Activated CD8-positive, alpha-beta memory T cell treated with anti-CD3 and anti-CD28 coated beads, Interleukin-2, amount 10 ng/mL, durations not matched to agents 7 days and 5 days (primary cell): ENCODE data around the gene NPEPPS. TPM values are rescaled to one million over a fixed set of nuclear protein-coding genes. Genes with fewer than 3 reads are reported as not detected.

Source experiments
- ATAC-seq: fragments of 150-1000 bp; cut with Tn5 transposase; one replicate; pipeline ENCODE4 v1.10.0; 2021; ENCODE audit warnings: moderate library complexity
- CTCF ChIA-PET: fragments of 350-600 bp; sonication (Branson Sonifier 250); formaldehyde crosslinking; loops from one replicate; lab custom pipeline; 2021; ENCODE audit warnings: antibody characterized with exemption; lab: Charles Lee
- DNase-seq: peaks from one replicate; pipeline ENCODE4 v3.0.0-alpha.2; 2020
- H3K27ac Mint-ChIP-seq: one replicate; pipeline ENCODE4 v1.8.0; 2021; ENCODE audit warnings: mild to moderate bottlenecking, mixed read lengths
- H3K27me3 Mint-ChIP-seq: one replicate; pipeline ENCODE4 v1.8.0; 2021; ENCODE audit warnings: mixed read lengths
- H3K36me3 Mint-ChIP-seq: one replicate; pipeline ENCODE4 v1.8.0; 2021; ENCODE audit warnings: mild to moderate bottlenecking, mixed read lengths
- H3K4me1 Mint-ChIP-seq: one replicate; pipeline ENCODE4 v1.8.0; 2021; ENCODE audit warnings: mixed read lengths
- H3K4me3 Mint-ChIP-seq: one replicate; pipeline ENCODE4 v1.8.0; 2021; ENCODE audit warnings: mild to moderate bottlenecking, moderate library complexity, mixed read lengths
- H3K9me3 Mint-ChIP-seq: one replicate; pipeline ENCODE4 v1.8.0; 2022; ENCODE audit warnings: low read depth, mixed read lengths
- total RNA-seq, 2 experiments: library from RNA; stranded (reverse); gene quantifications; one replicate each; pipeline ENCODE4 v1.2.3, GENCODE V29; 2021

NPEPPS gene
- total RNA-seq, 2 experiments from 2014 or later, result 97.7 to 97.9 TPM

- Mint-ChIP-seq H3K27ac (no peak overlapping the region), H3K4me1 (peaks cover 12% of the 10 kb centered on the region), H3K36me3 (peaks cover 2% of the 10 kb centered on the region), H3K9me3 (no peaks in the 10 kb centered on the region), H3K27me3 (no peaks in the 10 kb centered on the region), H3K4me3 (no peak overlapping the region)
- CTCF ChIA-PET, result interaction anchor here (0.9 to 1.7 kb wide), 2 partner anchors 28 to 89 kb away, joined by 4 to 9 read pairs; partner anchors contain the start of gene TBX21
- ATAC-seq (no peak), DNase-seq (no peak)
Measured at GRCh38 chr17:47644324-47644723, 113.4 kb downstream of the NPEPPS start.

DNA sequence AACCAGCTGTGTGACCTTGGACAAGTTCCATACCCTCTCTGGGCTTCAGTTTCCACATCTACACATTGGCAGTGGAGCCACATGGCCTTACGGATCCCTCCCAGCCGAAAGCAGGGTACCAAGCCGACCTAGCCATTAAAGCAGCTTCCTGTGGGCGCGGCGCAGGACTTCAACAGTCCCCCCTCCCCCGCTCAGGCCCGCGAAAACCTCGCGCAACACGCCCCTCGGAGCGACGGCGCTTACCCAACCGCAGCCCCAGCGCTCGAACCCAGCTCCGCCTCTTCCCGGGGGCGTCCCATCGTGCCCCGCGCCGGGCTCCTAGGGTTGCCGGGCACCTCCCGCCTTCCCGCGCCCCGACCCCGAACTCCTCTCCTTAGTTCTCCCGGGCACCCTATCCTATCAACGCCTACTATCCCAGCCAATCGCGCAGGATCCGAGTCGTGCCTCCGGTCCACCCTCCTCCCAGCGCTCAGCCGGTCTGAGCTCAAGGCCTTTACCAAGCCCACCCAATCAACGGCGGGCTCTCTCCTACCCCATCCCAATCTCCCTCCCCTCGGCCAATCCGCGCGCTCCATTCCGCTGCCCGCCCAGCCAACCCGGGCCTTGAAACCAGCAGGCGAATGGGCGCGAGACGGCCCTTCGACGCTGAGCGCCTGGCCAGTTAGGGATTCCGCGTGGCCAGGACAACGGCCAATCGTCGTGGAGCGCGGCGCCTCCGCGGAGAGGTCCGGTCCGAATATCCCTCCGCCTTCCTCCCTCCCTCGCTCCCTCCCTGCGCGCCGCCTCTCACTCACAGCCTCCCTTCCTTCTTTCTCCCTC lies 118.5 kb downstream of the NPEPPS start, which contains the start of gene KPNB1:
TSS of gene KPNB1 (plus strand) at position 767 of the 819 bp plus-strand sequence. CDS start 326 bp downstream, outside the sequence.
- CTCF ChIA-PET, result interaction anchor here (0.7 to 8.6 kb wide), 15 partner anchors 9 to 444 kb away, joined by 3 to 75 read pairs (median 4); partner anchors contain the start of gene SCRN2
- H3K27me3 Mint-ChIP-seq, result no peaks in the 10 kb centered on the region
- H3K27ac Mint-ChIP-seq, result peak within 1 kb of the TSS; percentile 100
- H3K4me3 Mint-ChIP-seq, result peak within 1 kb of the TSS; percentile 99
- DNase-seq (peak; percentile 100), ATAC-seq (peak; percentile 87)
- H3K4me1 Mint-ChIP-seq, result peaks cover 38% of the 10 kb centered on the region
- peaks cover 33% of the 10 kb centered on the region for H3K36me3 Mint-ChIP-seq
- H3K9me3 Mint-ChIP-seq, result no peaks in the 10 kb centered on the region

DNA sequence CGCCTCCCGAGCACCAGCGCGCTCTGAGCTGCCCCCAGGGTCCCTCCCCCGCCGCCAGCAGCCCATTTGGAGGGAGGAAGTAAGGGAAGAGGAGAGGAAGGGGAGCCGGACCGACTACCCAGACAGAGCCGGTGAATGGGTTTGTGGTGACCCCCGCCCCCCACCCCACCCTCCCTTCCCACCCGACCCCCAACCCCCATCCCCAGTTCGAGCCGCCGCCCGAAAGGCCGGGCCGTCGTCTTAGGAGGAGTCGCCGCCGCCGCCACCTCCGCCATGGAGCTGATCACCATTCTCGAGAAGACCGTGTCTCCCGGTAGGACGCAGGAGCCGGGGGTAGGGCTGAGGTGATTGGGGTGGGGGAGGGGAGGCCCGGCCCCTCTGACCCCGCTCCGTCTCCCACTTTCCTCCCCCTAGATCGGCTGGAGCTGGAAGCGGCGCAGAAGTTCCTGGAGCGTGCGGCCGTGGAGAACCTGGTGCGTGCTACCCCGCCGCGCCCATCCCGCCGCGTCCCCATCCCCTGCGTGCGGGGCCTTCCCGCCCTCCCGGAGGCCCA lies 119.1 kb downstream of the NPEPPS start:
- peak; percentile 77 for DNase-seq

DNA sequence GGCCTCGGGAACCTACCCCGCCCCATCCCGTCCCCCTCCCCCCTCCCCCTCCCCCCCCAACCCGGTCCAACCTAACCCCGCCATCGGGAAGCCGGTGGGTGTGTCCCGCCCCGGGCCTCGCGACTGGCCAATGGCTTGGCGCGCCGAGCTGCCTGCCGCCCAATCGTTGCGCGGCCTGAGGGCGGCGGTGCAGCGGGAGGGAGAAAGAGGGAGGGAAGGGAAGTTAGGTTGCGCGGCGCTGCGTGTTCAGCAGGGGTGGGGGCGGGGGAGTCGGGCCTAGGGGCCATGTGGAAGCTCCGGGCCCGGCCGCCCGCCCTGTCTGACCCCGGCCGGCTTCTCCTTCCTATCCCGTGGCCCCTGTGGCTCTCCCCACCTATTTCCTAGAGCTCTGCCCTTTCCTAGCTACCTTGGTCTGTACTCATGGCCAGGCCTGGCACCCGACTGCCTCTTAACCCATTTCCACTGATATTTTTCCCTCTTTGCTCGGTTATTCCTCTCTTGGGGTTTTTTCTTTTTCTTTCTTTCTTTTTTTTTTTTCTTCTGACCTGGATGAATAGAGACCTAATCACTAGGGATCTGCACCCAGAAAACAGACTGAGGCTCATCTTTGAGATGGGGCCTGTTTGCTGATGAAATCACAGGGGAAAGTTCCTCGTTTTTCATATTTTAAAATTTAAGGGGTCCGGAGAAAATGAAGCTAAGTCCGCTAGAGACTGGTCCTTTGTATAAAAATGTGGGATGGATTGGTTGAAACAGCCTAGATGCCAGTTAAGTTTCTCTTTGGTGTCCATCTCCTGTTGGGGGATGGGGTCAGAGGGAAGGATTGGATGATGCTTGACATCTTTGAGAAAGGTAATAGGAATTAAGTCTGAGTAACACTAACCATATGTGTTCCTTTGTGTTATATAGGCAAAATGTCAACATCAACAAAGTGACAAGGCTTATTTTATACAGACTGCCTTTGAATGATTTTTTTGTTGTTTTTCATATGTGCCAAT lies 119.9 kb downstream of the NPEPPS start:
- ATAC-seq, result peak; percentile 54
- Mint-ChIP-seq H3K27ac (peak overlapping the region; percentile 80), H3K36me3 (peaks cover 46% of the 10 kb centered on the region), H3K9me3 (no peaks in the 10 kb centered on the region), H3K4me1 (peaks cover 53% of the 10 kb centered on the region), H3K4me3 (peak overlapping the region; percentile 99), H3K27me3 (no peaks in the 10 kb centered on the region)
- DNase-seq, result peak; percentile 96
- CTCF ChIA-PET, result interaction anchor here (0.8 to 8.6 kb wide), 12 partner anchors 8 to 296 kb away, joined by 3 to 75 read pairs (median 6); partner anchors contain the start of gene SCRN2

More for the DNA sequence above, 119.1 kb downstream of the NPEPPS start:
- Mint-ChIP-seq H3K27ac (peak overlapping the region; percentile 100), H3K36me3 (peaks cover 39% of the 10 kb centered on the region), H3K4me1 (peaks cover 45% of the 10 kb centered on the region), H3K27me3 (no peaks in the 10 kb centered on the region), H3K9me3 (no peaks in the 10 kb centered on the region), H3K4me3 (peak overlapping the region; percentile 99)
- ATAC-seq, result peak; percentile 5
- CTCF ChIA-PET, result interaction anchor here (0.9 to 8.6 kb wide), 15 partner anchors 8 to 445 kb away, joined by 3 to 75 read pairs (median 4); partner anchors contain the start of gene SCRN2

- peaks cover 53% of the 10 kb centered on the region for H3K36me3 Mint-ChIP-seq
- no peaks in the 10 kb centered on the region for H3K27me3 Mint-ChIP-seq
- peak overlapping the region; percentile 26 for H3K27ac Mint-ChIP-seq
- no peaks in the 10 kb centered on the region for H3K9me3 Mint-ChIP-seq
- DNase-seq (no peak), ATAC-seq (no peak)
- H3K4me3 Mint-ChIP-seq, result peak overlapping the region; percentile 99
- CTCF ChIA-PET, result interaction anchor here (0.8 to 8.6 kb wide), 6 partner anchors 12 to 295 kb away, joined by 3 to 75 read pairs (median 4); no protein-coding TSS in a partner anchor
- H3K4me1 Mint-ChIP-seq, result peaks cover 59% of the 10 kb centered on the region
Measured at GRCh38 chr17:47651704-47652103, 120.8 kb downstream of the NPEPPS start.

DNA sequence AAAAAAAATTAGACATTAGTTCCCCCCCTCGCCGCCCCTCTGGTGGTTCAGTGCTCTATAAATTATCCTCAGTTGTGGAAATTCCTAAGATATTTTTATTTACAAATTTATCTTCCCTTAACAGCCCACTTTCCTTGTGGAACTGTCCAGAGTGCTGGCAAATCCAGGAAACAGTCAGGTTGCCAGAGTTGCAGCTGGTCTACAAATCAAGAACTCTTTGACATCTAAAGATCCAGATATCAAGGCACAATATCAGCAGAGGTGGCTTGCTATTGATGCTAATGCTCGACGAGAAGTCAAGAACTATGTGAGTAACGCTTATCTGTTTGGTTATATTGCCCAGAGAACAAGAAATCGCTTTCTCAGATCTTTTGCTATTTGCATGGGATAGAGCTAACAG lies 121.7 kb downstream of the NPEPPS start:
- ATAC-seq, result no peak
- CTCF ChIA-PET, result interaction anchor here (8.6 kb wide), 1 partner anchor 11 kb away, joined by 75 read pairs; no protein-coding TSS in a partner anchor
- peaks cover 64% of the 10 kb centered on the region for H3K4me1 Mint-ChIP-seq
- no peak for DNase-seq
- no peaks in the 10 kb centered on the region for H3K27me3 Mint-ChIP-seq
- H3K9me3 Mint-ChIP-seq, result no peaks in the 10 kb centered on the region
- peaks cover 61% of the 10 kb centered on the region for H3K36me3 Mint-ChIP-seq
- H3K27ac Mint-ChIP-seq, result peak overlapping the region; percentile 39
- H3K4me3 Mint-ChIP-seq, result peak overlapping the region; percentile 60

DNA sequence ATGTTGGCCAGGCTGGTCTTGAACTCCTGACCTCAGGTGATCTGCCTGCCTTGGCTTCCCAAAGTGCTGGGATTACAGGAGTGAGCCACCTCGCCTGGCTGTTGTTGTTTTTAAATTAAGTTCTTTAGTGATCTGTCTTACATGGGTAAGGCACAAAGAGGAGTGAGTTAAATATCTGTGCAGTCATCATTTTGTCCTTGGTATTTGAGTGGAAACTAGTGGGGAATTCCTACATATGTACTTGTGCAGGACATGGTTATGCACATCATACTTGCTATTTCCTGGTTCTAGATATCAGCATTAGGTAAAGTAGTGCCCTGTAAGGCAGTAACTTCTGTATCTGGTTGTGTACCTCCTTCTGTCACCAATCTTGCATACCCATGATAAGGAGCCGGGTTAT lies 122.5 kb downstream of the NPEPPS start:
- H3K27ac Mint-ChIP-seq, result peak overlapping the region; percentile 2
- H3K27me3 Mint-ChIP-seq, result no peaks in the 10 kb centered on the region
- CTCF ChIA-PET, result interaction anchor here (0.7 to 8.6 kb wide), 2 partner anchors 11 to 1377 kb away, joined by 3 to 75 read pairs; no protein-coding TSS in a partner anchor
- peaks cover 63% of the 10 kb centered on the region for H3K4me1 Mint-ChIP-seq
- no peak for ATAC-seq
- no peak for DNase-seq
- no peaks in the 10 kb centered on the region for H3K9me3 Mint-ChIP-seq
- peaks cover 66% of the 10 kb centered on the region for H3K36me3 Mint-ChIP-seq
- H3K4me3 Mint-ChIP-seq, result peak overlapping the region; percentile 41

DNA sequence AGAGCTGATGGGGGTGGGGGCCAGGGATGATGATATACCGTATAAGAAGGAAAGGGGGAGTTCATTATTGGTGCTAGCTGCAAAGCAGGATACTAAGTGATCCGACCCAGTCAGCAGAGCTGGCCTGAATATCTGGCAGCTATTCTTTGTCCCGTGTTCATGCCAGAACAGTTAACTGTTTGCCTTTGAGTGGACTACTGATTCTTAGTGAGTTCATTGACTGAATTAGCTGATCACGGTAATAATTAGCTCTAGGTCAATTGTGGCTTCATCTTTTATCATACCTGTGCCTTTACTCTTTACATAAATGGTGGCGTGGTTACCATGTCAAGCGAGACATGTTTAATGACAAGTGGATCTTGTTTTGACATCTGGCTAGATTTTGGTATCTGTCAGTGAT lies 124.1 kb downstream of the NPEPPS start:
- H3K27ac Mint-ChIP-seq, result peak overlapping the region; percentile 53
- CTCF ChIA-PET, result interaction anchor here (1.6 to 8.6 kb wide), 2 partner anchors 9 to 78 kb away, joined by 5 to 75 read pairs; partner anchors contain the start of gene TBX21

GRCh38 chr17:47660064-47660492 lies 129.2 kb downstream of the NPEPPS start:
- no peak for DNase-seq
- H3K4me1 Mint-ChIP-seq, result peaks cover 62% of the 10 kb centered on the region

More for the DNA sequence above, 124.1 kb downstream of the NPEPPS start:
- Mint-ChIP-seq H3K4me1 (peaks cover 68% of the 10 kb centered on the region), H3K9me3 (no peaks in the 10 kb centered on the region), H3K4me3 (peak overlapping the region; percentile 2), H3K36me3 (peaks cover 72% of the 10 kb centered on the region), H3K27me3 (no peaks in the 10 kb centered on the region)
- DNase-seq, result no peak
- ATAC-seq, result no peak

GRCh38 chr17:47663912-47664623 lies 133.2 kb downstream of the NPEPPS start:
- Mint-ChIP-seq H3K4me3 (no peak overlapping the region), H3K27me3 (no peaks in the 10 kb centered on the region), H3K36me3 (peaks cover 69% of the 10 kb centered on the region), H3K4me1 (peaks cover 51% of the 10 kb centered on the region), H3K9me3 (no peaks in the 10 kb centered on the region), H3K27ac (peak overlapping the region; percentile 72)
- peak; percentile 76 for DNase-seq
- ATAC-seq, result peak; percentile 61
- CTCF ChIA-PET, result interaction anchor here (0.7 to 6.3 kb wide), 21 partner anchors 8 to 158 kb away, joined by 3 to 75 read pairs (median 4); partner anchors contain the start of genes KPNB1, OSBPL7 and TBX21

More at GRCh38 chr17:47660064-47660492, 129.2 kb downstream of the NPEPPS start:
- CTCF ChIA-PET, result interaction anchor here (1.4 to 3.4 kb wide), 2 partner anchors 10 to 130 kb away, joined by 3 to 15 read pairs; partner anchors contain the start of gene KPNB1
- peaks cover 72% of the 10 kb centered on the region for H3K36me3 Mint-ChIP-seq
- H3K27me3 Mint-ChIP-seq, result no peaks in the 10 kb centered on the region
- no peaks in the 10 kb centered on the region for H3K9me3 Mint-ChIP-seq
- ATAC-seq, result peak; percentile 88
- peak overlapping the region; percentile 77 for H3K4me3 Mint-ChIP-seq
- H3K27ac Mint-ChIP-seq, result peak overlapping the region; percentile 92

GRCh38 chr17:47664624-47664941 lies 133.7 kb downstream of the NPEPPS start:
- H3K4me3 Mint-ChIP-seq, result no peak overlapping the region
- no peaks in the 10 kb centered on the region for H3K27me3 Mint-ChIP-seq
- H3K9me3 Mint-ChIP-seq, result no peaks in the 10 kb centered on the region
- H3K36me3 Mint-ChIP-seq, result peaks cover 73% of the 10 kb centered on the region
- CTCF ChIA-PET, result interaction anchor here (0.8 to 6.3 kb wide), 10 partner anchors 9 to 225 kb away, joined by 3 to 75 read pairs (median 14); partner anchors contain the start of genes KPNB1, OSBPL7 and TBX21
- H3K27ac Mint-ChIP-seq, result peak overlapping the region; percentile 72
- peaks cover 54% of the 10 kb centered on the region for H3K4me1 Mint-ChIP-seq
- DNase-seq, result no peak
- ATAC-seq, result no peak
